AG04449 (cell line): ENCODE results near the gene BBOX1.

Experiments
- CTCF ChIA-PET: fragments of 350-600 bp; formaldehyde crosslinking; extraction: SDS; loops from one replicate; lab custom pipeline; 2021; ENCODE audit warnings: antibody characterized with exemption; lab: Yijun Ruan, JAX
- POLR2A ChIA-PET: fragments of 400-600, 350-600 bp; formaldehyde crosslinking; extraction: SDS; loops from one replicate; lab custom pipeline; 2020; ENCODE audit warnings: antibody characterized with exemption, inconsistent platforms; lab: Yijun Ruan, JAX
- DNase-seq: peaks from one replicate; pipeline ENCODE4 v3.0.0-alpha.2; 2010; ENCODE audit warnings: low read depth, low spot score
- H3K4me3 ChIP-seq: 2 replicates; pipeline ENCODE4 v1.5.1; 2011; ENCODE audit warnings: low read depth, mild to moderate bottlenecking, control low read depth, low read length
- CTCF ChIP-seq: IDR thresholded peaks from one replicate; pipeline ENCODE4 v1.5.1; 2011; ENCODE audit warnings: mild to moderate bottlenecking, moderate library complexity, low read length, control low read depth, inconsistent platforms; ENCODE audit not compliant: insufficient read depth; ENCODE audit errors: missing control alignments

BBOX1 gene

GRCh38 chr11:27083782-27084181, 43.2 kb downstream of the BBOX1 start:
- CTCF ChIA-PET = interaction anchor here (0.8 kb wide), 3 partner anchors 9 to 402 kb away, joined by 3 to 4 read pairs (median 3); no protein-coding TSS in a partner anchor
- DNase-seq = no peak

GRCh38 chr11:27084518-27084917, 43.9 kb downstream of the BBOX1 start:
- H3K4me3 ChIP-seq = no peak overlapping the region
- no peak for DNase-seq
- CTCF ChIA-PET = interaction anchor here (0.8 kb wide), 3 partner anchors 10 to 401 kb away, joined by 3 to 4 read pairs (median 3); no protein-coding TSS in a partner anchor
- POLR2A ChIA-PET = interaction anchor here (1.0 to 1.5 kb wide), 2 partner anchors 9 to 32 kb away, joined by 3 to 7 read pairs; no protein-coding TSS in a partner anchor
- TF ChIP-seq CTCF = no peak

More at GRCh38 chr11:27083782-27084181, 43.2 kb downstream of the BBOX1 start:
- TF ChIP-seq CTCF = no peak
- POLR2A ChIA-PET = no interaction called here
- H3K4me3 ChIP-seq = no peak overlapping the region

GRCh38 chr11:27085111-27085510, 44.5 kb downstream of the BBOX1 start:
- TF ChIP-seq CTCF = no peak
- no peak for DNase-seq
- no peak overlapping the region for H3K4me3 ChIP-seq
- ChIA-PET CTCF (no interaction called here), POLR2A (interaction anchor here (1.0 to 1.5 kb wide), 2 partner anchors 10 to 32 kb away, joined by 3 to 7 read pairs; no protein-coding TSS in a partner anchor)

- POLR2A ChIA-PET = interaction anchor here (1.1 to 1.5 kb wide), 2 partner anchors 11 to 138 kb away, joined by 6 to 7 read pairs; no protein-coding TSS in a partner anchor
Observed at GRCh38 chr11:27085605-27086004, 45.0 kb downstream of the BBOX1 start.

GRCh38 chr11:27087432-27087831, 46.8 kb downstream of the BBOX1 start:
- DNase-seq = peak; percentile 54
- ChIA-PET CTCF (interaction anchor here (3.0 kb wide), 1 partner anchor 71 kb away, joined by 8 read pairs; no protein-coding TSS in a partner anchor), POLR2A (interaction anchor here (0.8 kb wide), 1 partner anchor 12 kb away, joined by 4 read pairs; no protein-coding TSS in a partner anchor)
- H3K4me3 ChIP-seq = no peak overlapping the region
- TF ChIP-seq CTCF = no peak

More at GRCh38 chr11:27085605-27086004, 45.0 kb downstream of the BBOX1 start:
- no peak for DNase-seq
- no peak for TF ChIP-seq CTCF
- CTCF ChIA-PET = interaction anchor here (3.0 kb wide), 1 partner anchor 73 kb away, joined by 8 read pairs; no protein-coding TSS in a partner anchor
- no peak overlapping the region for H3K4me3 ChIP-seq

GRCh38 chr11:27088353-27088752, 47.7 kb downstream of the BBOX1 start:
- ChIA-PET POLR2A (no interaction called here), CTCF (interaction anchor here (0.6 to 3.0 kb wide), 4 partner anchors 17 to 94 kb away, joined by 3 to 8 read pairs (median 4); no protein-coding TSS in a partner anchor)
- no peak for TF ChIP-seq CTCF
- DNase-seq = no peak
- no peak overlapping the region for H3K4me3 ChIP-seq
